Neural cell (in vitro differentiated cells): ENCODE data around the gene FHOD3. TPM values are rescaled to one million over a fixed set of nuclear protein-coding genes. Genes with fewer than 3 reads are reported as not detected.

ENCODE experiments used
- H2AFZ ChIP-seq: fragments of 200-600, 300-800 bp; sonication (generic), shearing (Covaris generic); 2 replicates; pipeline ENCODE4 v1.6.0; 2014; ENCODE audit warnings: low read depth, mild to moderate bottlenecking, antibody characterized with exemption, low read length, moderate library complexity
- H3F3A ChIP-seq: fragments of 200-600 bp; shearing (Covaris generic); 2 replicates; pipeline ENCODE4 v1.6.1; 2016; ENCODE audit warnings: mild to moderate bottlenecking, moderate library complexity, mixed read lengths, antibody characterized with exemption, low read length; ENCODE audit not compliant: insufficient read depth, poor library complexity, severe bottlenecking
- H3K27ac ChIP-seq: fragments of 200-600, 300-800 bp; sonication (generic), shearing (Covaris generic); 2 replicates; pipeline ENCODE4 v1.5.1; 2014; ENCODE audit warnings: mild to moderate bottlenecking, low read length, moderate library complexity
- H3K27me3 ChIP-seq: fragments of 300-800, 200-600 bp; sonication (generic), shearing (Covaris generic); 2 replicates; pipeline ENCODE4 v1.6.0; 2014; ENCODE audit warnings: mild to moderate bottlenecking, low read depth, low read length, moderate library complexity; ENCODE audit not compliant: insufficient read depth
- H3K36me3 ChIP-seq: fragments of 300-800, 200-600 bp; sonication (generic), shearing (Covaris generic); 2 replicates; pipeline ENCODE4 v1.5.1; 2014; ENCODE audit warnings: mild to moderate bottlenecking, antibody characterized with exemption, low read length, moderate library complexity; ENCODE audit not compliant: insufficient read depth
- H3K4me2 ChIP-seq: fragments of 300-800, 200-600 bp; sonication (generic), shearing (Covaris generic); 2 replicates; pipeline ENCODE4 v1.6.0; 2014; ENCODE audit warnings: mild to moderate bottlenecking, low read length
- H3K4me3 ChIP-seq: fragments of 300-800, 200-600 bp; sonication (generic), shearing (Covaris generic); 2 replicates; pipeline ENCODE4 v1.5.1; 2014; ENCODE audit warnings: mild to moderate bottlenecking, low read length, moderate library complexity
- H3K79me2 ChIP-seq: fragments of 200-600 bp; shearing (Covaris generic); replicated peaks from 2 replicates; pipeline ENCODE4 v1.6.0; 2014; ENCODE audit warnings: mild to moderate bottlenecking, low read length, moderate library complexity; ENCODE audit not compliant: insufficient read depth
- H3K9ac ChIP-seq: fragments of 300-800, 200-600 bp; sonication (generic), shearing (Covaris generic); 2 replicates; pipeline ENCODE4 v1.6.1; 2016; ENCODE audit warnings: mild to moderate bottlenecking, low read length, mixed read lengths
- H3K9me2 ChIP-seq: fragments of 200-600 bp; shearing (Covaris generic); 2 replicates; pipeline ENCODE4 v1.6.1; 2016; ENCODE audit warnings: mild to moderate bottlenecking, low read length, mixed read lengths; ENCODE audit not compliant: insufficient read depth
- H3K9me3 ChIP-seq: fragments of 200-600, 300-800 bp; sonication (generic), shearing (Covaris generic); 2 replicates; pipeline ENCODE4 v1.6.1; 2016; ENCODE audit warnings: mild to moderate bottlenecking, mixed run types, low read length, moderate library complexity, mixed read lengths
- H4K20me1 ChIP-seq: fragments of 200-600 bp; shearing (Covaris generic); 2 replicates; pipeline ENCODE4 v1.6.1; 2016; ENCODE audit warnings: mild to moderate bottlenecking, mixed run types; ENCODE audit not compliant: insufficient read depth
- EP300 ChIP-seq: fragments of 450-650 bp; conservative IDR thresholded peaks from 2 replicates; pipeline ENCODE4 v1.6.1; 2014; ENCODE audit warnings: antibody characterized with exemption, mild to moderate bottlenecking, moderate library complexity; ENCODE audit not compliant: poor library complexity, severe bottlenecking
- EZH2 ChIP-seq: fragments of 200-600, 300-800 bp; shearing (Covaris generic), sonication (generic); IDR thresholded peaks from 2 replicates; pipeline ENCODE4 v1.6.1; 2014; ENCODE audit warnings: antibody characterized with exemption, low read length, borderline replicate concordance, mild to moderate bottlenecking; ENCODE audit not compliant: insufficient read depth, poor library complexity, severe bottlenecking
- MXI1 ChIP-seq: fragments of 450-650 bp; conservative IDR thresholded peaks from 2 replicates; pipeline ENCODE4 v1.6.1; 2014; ENCODE audit warnings: antibody characterized with exemption, mild to moderate bottlenecking; ENCODE audit not compliant: poor library complexity, severe bottlenecking
- POLR2AphosphoS5 ChIP-seq: IDR thresholded peaks from 2 replicates; pipeline ENCODE4 v1.6.1; 2012
- RAD21 ChIP-seq: fragments of 450-650 bp; conservative IDR thresholded peaks from 2 replicates; pipeline ENCODE4 v1.6.1; 2014; ENCODE audit warnings: antibody characterized with exemption, mild to moderate bottlenecking, moderate library complexity
- SMC3 ChIP-seq: fragments of 450-650 bp; conservative IDR thresholded peaks from 2 replicates; pipeline ENCODE4 v1.6.1; 2014; ENCODE audit warnings: antibody characterized with exemption, mild to moderate bottlenecking, moderate library complexity; ENCODE audit not compliant: poor library complexity
- TAF1 ChIP-seq: IDR thresholded peaks from 2 replicates; pipeline ENCODE4 v1.6.1; 2012; ENCODE audit warnings: low read depth
- polyA plus RNA-seq: library from polyadenylated mRNA; depleted of rRNA; stranded (reverse); fragments of >200 nt; gene quantifications from 2 replicates; pipeline ENCODE4 v1.2.3, GENCODE V29; 2014
- TF ChIP-seq, protein P1 (sequence below): fragments of 450-650 bp; IDR thresholded peaks from 2 replicates; pipeline ENCODE4 v1.5.1; 2014; ENCODE audit warnings: antibody characterized with exemption, mild to moderate bottlenecking, moderate library complexity; ENCODE audit not compliant: poor library complexity, severe bottlenecking
- TF ChIP-seq, protein P2 (sequence below): IDR thresholded peaks from 2 replicates; pipeline ENCODE4 v1.6.1; 2012; ENCODE audit warnings: borderline replicate concordance

FHOD3 gene
- polyA plus RNA-seq, 1 donor from 2014 or later = 19.4 TPM

DNA sequence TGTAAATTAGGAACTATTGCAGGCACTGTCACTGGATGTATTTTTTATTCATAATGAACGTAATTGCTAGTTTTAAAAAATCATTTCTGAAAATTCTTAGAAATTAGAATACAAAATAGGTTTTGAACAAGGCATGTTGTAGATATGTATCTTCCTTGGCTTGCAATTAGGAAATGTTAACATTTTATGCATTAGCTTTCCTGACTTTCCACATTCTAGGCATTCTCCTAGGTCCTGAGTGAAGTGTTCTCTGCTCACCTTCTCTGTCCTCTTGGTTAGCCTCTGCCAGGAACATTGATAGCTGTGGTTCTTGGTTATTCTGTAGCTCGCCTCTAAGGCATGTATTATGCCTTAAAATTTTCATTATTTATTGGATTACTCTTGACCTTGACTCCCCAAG is 130.3 kb downstream of the FHOD3 start:
- H3K9ac ChIP-seq = no peak overlapping the region
- no peaks in the 10 kb centered on the region for H3K36me3 ChIP-seq
- no peak overlapping the region for H3K4me2 ChIP-seq
- peaks cover 14% of the 10 kb centered on the region for H3K79me2 ChIP-seq
- no peaks in the 10 kb centered on the region for H3K9me2 ChIP-seq
- no peaks in the 10 kb centered on the region for H3F3A ChIP-seq
- TF ChIP-seq TAF1 (no peak), SMC3 (no peak), EZH2 (no peak), EP300 (no peak), MXI1 (no peak), RAD21 (no peak), POLR2AphosphoS5 (no peak)
- TF ChIP-seq, protein P1, sequence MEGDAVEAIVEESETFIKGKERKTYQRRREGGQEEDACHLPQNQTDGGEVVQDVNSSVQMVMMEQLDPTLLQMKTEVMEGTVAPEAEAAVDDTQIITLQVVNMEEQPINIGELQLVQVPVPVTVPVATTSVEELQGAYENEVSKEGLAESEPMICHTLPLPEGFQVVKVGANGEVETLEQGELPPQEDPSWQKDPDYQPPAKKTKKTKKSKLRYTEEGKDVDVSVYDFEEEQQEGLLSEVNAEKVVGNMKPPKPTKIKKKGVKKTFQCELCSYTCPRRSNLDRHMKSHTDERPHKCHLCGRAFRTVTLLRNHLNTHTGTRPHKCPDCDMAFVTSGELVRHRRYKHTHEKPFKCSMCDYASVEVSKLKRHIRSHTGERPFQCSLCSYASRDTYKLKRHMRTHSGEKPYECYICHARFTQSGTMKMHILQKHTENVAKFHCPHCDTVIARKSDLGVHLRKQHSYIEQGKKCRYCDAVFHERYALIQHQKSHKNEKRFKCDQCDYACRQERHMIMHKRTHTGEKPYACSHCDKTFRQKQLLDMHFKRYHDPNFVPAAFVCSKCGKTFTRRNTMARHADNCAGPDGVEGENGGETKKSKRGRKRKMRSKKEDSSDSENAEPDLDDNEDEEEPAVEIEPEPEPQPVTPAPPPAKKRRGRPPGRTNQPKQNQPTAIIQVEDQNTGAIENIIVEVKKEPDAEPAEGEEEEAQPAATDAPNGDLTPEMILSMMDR = no peak
- TF ChIP-seq, protein P2, sequence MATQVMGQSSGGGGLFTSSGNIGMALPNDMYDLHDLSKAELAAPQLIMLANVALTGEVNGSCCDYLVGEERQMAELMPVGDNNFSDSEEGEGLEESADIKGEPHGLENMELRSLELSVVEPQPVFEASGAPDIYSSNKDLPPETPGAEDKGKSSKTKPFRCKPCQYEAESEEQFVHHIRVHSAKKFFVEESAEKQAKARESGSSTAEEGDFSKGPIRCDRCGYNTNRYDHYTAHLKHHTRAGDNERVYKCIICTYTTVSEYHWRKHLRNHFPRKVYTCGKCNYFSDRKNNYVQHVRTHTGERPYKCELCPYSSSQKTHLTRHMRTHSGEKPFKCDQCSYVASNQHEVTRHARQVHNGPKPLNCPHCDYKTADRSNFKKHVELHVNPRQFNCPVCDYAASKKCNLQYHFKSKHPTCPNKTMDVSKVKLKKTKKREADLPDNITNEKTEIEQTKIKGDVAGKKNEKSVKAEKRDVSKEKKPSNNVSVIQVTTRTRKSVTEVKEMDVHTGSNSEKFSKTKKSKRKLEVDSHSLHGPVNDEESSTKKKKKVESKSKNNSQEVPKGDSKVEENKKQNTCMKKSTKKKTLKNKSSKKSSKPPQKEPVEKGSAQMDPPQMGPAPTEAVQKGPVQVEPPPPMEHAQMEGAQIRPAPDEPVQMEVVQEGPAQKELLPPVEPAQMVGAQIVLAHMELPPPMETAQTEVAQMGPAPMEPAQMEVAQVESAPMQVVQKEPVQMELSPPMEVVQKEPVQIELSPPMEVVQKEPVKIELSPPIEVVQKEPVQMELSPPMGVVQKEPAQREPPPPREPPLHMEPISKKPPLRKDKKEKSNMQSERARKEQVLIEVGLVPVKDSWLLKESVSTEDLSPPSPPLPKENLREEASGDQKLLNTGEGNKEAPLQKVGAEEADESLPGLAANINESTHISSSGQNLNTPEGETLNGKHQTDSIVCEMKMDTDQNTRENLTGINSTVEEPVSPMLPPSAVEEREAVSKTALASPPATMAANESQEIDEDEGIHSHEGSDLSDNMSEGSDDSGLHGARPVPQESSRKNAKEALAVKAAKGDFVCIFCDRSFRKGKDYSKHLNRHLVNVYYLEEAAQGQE = no peak
- H4K20me1 ChIP-seq = no peaks in the 10 kb centered on the region
- H3K9me3 ChIP-seq = no peaks in the 10 kb centered on the region
- H2AFZ ChIP-seq = no peak overlapping the region
- H3K27ac ChIP-seq = no peak overlapping the region
- H3K27me3 ChIP-seq = no peaks in the 10 kb centered on the region
- no peak overlapping the region for H3K4me3 ChIP-seq

DNA sequence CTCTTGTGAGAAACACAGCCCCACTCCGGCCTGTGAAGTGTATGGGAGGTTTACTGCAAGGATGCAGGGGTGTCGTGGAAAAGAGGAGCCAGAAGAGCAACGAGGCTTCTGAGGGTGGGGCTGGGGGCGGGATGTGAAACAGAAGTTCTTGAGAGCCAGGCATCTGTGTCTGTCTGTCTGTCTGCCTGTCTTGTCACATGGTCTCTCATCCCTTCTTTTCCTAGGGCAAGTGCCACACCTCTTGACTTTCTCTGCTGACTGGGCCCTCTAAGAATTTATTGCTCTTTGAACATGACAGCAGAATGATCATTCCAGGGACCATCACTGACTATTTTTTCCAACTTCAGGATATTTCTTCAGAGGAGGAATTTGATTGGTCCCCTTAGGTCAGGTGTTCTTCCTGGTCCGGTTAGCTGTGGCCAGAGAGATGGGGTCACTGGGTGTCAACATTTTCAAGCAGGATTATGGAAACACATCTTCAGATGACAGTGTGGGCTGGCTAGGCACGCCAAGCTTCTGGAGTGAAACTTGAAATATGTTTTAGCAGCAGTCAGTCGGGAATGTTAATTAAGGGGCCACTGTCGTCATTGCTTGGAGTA is 131.0 kb downstream of the FHOD3 start:
- no peaks in the 10 kb centered on the region for H4K20me1 ChIP-seq
- H2AFZ ChIP-seq = no peak overlapping the region
- no peaks in the 10 kb centered on the region for H3K36me3 ChIP-seq
- H3K4me2 ChIP-seq = no peak overlapping the region
- TF ChIP-seq RAD21 (no peak), EP300 (no peak), SMC3 (no peak), TAF1 (no peak), EZH2 (no peak), MXI1 (no peak), POLR2AphosphoS5 (no peak)
- TF ChIP-seq, protein P1 = no peak
- TF ChIP-seq, protein P2 = no peak
- no peak overlapping the region for H3K9ac ChIP-seq
- peaks cover 14% of the 10 kb centered on the region for H3K79me2 ChIP-seq
- H3K9me2 ChIP-seq = no peaks in the 10 kb centered on the region
- H3K27me3 ChIP-seq = no peaks in the 10 kb centered on the region
- no peak overlapping the region for H3K27ac ChIP-seq
- no peaks in the 10 kb centered on the region for H3F3A ChIP-seq
- no peaks in the 10 kb centered on the region for H3K9me3 ChIP-seq
- no peak overlapping the region for H3K4me3 ChIP-seq
